ENCODE data around the gene COL5A1.

DNA sequence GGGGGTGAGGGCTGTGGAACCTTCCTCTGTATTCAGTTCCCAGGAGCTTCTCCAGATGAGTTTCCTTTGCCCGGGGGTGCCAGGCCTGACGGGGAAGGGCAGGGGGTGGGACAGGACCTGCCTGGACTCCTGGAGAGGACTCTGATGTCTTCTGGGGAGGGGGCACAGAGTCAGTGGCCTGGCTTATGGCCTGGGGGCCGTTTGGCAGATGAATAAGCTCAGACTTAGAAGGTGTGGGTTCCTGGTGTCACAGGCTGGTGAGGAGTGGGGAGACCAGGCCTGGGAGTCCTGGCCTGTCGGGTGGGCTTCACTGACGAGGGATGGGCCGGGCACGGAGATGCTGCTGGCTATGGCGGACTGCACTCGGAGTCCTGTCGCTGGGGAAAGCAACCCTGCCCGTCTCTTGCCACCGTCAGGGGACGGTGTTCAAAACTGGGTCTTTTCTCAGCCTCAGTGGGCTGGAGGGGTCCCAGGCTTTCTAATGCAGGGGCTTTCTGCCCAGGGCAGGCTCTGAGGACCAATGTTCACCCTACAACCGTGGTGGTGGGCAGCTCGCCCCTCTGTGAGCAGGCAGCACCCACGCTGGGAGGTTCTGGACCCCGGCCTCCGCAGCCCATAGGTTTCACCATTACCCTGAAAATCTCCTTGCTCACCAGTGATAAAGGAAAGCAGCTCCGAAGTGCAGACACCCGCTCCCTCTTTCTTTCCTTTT is 16.2 kb downstream of the COL5A1 start:
- TF ChIP-seq CTCF (IDR thresholded peaks at IDR 0.05) (no peak), EP300 (IDR thresholded peaks at IDR 0.05) (no peak)

Measured in tibial nerve (tissue), 4 donors.